Activated T-helper 1 cell treated with Interleukin-2 at 50 U/mL for 16 hours (primary cell): Measurements from ENCODE around the gene FGD2.
A peak's percentile ranks its signal among the peaks of the same experiment; 100 is the strongest.
"Not testable (repeated sequence)": the region's sequence is repeated elsewhere in the genome, so short reads cannot be mapped to it uniquely, and the experiment has no call there.

ENCODE experiments used
- DNase-seq: peaks from one replicate; pipeline ENCODE4 v3.0.0-alpha.2; 2020; ENCODE audit warnings: low read depth

Gene FGD2

GRCh38 chr6:37039958-37040357 lies 34.5 kb downstream of the FGD2 start:
- DNase-seq, result no peak

- DNase-seq, result no peak
These were observed 36.1 kb downstream of the FGD2 start for GRCh38 chr6:37041521-37041920.

- no peak for DNase-seq
These were observed 36.7 kb downstream of the FGD2 start for GRCh38 chr6:37042150-37042549.

DNA sequence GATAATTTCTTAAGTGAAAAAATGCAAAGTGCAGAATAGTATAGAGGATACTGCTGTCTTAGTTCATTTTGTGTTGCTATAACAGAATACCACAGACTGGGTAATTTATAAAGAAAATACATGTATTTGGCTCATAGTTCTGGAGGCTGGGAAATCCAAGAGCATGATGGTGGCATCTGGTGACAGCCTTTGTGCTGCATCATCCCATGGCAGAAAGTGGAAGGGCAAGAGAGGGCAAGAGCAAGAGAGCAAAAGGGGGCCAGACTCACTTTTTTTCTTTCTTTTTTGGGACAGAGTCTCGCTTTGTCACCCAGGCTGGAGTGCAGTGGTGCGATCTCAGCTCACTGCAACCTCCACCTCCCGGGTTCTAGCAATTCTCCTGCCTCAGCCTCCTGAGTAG lies 37.6 kb downstream of the FGD2 start:
- DNase-seq, result not testable (repeated sequence)

DNA sequence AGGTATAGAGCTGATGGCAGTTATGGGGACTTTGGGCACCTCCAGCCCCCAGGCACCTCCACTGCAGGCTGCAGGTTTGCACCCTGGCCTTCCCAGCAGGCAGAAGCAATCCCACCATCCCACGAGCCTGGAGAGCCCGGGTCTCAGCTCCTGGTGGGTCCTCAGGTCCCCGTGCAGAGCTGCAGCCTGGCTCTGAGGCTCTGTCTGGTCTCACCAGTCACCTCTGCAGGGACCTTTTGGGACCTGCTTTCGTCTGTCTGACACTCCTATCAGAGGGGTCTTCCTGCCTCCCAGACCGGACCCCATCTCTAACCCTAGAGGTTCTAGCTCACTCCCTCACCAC lies 41.9 kb downstream of the FGD2 start:
- DNase-seq, result no peak

DNA sequence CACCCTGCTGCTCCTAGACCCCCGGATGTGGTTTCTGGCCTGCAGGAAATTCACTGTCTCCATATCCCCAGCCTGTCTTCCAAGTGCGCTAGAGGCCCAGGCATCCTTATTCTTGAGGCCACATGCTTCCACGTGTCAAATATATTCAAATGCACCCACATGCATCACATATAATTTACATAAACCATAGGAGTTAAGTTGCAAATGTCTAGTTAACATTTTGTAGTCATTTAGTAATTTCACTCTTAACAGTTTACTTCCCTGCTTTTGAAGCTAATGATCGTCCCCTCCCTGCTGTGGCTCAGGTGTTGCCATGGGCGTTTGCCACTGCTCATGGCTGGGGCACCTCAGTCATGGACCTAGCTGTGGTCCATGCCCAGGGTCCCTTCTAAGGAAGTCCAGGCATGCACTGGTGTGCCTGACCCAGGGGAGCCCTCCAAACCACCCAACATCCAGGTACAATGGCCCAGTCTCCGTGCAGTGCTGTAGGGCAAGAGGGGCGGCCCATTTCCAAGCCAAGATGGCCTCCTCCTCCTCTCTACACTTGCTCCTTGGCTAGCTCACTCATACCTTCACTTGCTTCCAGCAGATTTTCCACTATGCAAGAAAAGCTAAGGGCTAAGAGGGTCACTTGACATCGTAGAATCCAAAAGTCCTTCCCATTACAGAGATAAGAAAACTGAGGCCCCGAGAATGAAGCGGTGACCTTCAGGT lies 42.4 kb downstream of the FGD2 start:
- no peak for DNase-seq

DNA sequence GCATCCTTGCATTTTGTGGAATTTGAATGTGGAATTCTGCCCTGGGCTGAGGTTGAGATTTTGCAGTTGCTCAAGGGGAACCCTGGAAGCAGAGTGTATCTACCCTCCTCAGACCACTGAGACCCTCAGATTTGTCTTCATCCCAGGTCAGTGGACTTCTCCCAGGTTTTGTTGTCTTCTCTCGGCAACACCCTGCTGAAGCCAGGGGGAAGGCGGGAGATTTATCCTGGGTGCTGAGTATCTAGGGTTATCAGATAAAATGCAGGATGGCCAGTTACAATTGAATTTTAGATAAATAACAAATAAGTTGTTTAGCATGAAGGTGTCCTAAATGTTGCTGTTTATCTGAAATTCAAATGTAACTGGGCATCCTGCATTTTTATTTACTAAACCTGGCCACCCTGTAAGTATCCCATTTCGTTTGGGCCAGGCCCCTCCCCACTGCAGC lies 43.0 kb downstream of the FGD2 start:
- no peak for DNase-seq

GRCh38 chr6:37048851-37049757 lies 43.6 kb downstream of the FGD2 start:
- DNase-seq, result peak; percentile 65

DNA sequence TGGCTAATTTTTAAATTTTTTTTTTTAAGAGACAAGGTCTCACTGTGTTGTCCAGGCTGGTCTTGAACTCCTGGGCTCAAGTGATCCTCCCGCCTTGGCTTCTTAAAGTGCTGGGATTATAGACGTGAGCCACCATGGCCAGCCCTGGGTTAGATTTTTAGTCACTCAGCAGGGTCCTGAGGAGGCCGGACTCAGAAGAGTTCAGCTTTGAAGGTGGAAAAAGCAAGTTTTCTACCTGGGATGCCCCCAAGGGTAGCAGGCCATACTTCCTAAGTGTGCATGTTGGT lies 44.2 kb downstream of the FGD2 start:
- no peak for DNase-seq

DNA sequence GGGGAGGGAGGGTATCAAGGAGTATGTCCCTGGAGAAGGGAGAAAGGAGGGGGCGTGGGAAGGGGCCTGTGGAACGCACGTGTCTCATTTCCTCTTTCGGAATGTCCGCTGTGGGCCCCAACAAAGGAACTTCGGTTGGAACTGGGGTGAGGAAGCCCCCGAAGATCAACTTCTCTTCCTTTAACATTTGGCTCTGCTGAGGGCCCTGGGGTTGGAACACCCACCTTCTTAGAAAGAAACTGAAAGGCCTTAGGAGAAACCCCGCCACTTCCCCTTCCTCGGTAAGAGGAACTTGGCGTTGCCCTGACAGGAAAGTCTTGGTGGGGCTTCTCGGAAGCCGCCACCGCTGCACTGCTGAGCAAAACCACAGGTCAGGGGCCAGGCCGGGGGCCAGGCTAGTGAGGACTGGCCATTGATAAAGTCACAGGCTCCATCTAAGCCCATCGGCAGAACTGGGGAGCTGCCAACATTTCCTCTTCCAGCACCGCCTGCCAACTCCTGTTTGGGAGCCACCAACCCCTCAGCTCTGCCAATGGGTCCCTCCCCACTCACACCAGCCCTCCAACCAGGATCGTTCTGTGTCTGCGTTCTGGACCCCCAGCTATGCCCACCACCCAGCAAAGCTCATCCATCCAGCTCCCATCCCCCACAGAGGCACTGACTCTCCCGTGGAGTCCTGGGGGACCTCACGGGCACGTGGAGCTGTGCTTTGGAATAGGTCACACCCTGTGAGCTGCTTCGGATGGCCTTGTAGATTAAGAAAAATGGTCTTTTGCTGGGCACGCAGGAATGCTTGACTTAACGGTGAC lies 44.8 kb downstream of the FGD2 start:
- peak; percentile 48 for DNase-seq

- DNase-seq, result no peak
These were observed 45.3 kb downstream of the FGD2 start for GRCh38 chr6:37050854-37051137.

DNA sequence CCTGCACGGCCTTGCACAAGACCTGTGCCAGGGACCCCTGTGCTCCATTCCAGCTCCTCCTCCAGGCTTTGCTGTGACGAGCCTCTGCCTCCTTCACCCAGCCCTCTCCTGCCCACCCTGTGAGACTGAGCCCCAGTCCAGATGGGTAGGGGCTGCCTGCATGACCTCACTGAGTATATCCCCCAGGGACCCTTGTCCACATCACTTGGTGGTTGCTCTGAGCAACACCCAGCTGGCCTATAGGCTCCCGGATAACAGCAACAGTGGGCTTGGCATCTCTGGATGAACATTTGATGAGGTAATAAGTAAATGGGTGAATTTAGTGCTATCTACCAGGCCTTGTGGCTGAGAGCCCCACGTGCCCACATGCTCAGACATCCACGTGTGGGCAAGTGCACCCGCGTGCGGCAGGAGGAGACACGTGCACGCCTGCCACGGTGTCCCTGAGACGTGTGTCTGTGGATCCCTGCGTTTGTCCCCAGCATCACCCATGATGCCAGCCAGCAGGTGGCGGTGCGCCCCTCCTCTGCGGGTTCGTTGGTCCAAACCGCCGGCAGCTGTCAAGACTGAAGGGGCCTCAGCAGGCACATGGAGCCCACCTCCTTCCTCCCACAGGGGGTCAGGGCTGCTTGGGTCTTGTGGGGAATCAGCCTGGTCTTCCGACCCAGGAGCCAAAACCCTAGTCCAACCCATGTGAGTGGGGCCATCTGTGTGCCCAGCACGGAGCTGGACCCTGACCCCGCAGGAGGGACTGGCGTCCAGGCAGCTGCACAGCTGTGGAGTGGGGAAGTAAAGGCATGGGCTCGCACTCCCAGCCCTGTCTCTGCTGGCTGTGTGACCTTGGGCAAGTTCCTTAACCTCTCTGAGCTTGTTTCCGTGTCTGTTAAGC lies 45.9 kb downstream of the FGD2 start:
- peak; percentile 79 for DNase-seq

- no peak for DNase-seq
These were observed 46.7 kb downstream of the FGD2 start for GRCh38 chr6:37052027-37052628.

DNA sequence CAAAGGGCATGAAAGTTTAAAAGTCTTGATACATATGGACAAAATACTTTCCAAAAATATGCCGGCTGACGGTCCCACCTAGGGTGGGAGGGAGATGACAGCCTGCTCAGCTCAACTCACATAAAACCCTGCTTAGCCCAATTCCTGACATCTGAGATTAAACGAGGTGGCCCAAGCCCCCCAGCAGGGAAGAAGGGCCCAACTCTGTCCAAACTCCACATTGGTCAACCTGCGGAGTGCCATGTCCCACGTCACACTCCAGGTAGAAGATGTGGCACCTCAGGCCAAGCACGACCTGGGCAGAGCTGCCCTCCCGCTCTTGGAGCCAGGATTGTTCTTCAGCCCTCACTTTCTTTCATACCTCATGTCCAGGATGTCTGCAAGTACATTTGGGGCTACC lies 48.2 kb downstream of the FGD2 start:
- DNase-seq, result no peak

- no peak for DNase-seq
These were observed 48.7 kb downstream of the FGD2 start for GRCh38 chr6:37054171-37054570.

DNA sequence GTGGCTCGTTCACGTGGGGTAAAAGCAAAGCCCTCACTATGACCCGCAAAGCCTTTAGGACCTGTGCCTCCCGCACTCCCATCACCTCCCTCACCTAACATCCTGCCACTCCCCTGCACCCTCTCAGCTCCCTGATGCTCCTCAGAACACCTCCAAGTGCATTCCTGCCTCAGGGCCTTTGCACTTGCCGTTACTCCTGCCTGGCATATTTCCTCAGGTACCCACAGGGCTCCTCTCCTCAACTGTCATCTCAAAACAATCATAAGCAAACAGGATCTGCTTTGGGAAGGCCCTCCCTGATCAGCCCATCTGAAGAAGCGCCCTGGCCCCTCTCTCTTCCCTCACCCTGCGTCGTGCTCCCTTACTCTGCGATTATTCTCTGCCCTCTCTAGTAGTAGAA lies 49.1 kb downstream of the FGD2 start:
- no peak for DNase-seq

- no peak for DNase-seq
These were observed 50.6 kb downstream of the FGD2 start for GRCh38 chr6:37056112-37056403.

DNA sequence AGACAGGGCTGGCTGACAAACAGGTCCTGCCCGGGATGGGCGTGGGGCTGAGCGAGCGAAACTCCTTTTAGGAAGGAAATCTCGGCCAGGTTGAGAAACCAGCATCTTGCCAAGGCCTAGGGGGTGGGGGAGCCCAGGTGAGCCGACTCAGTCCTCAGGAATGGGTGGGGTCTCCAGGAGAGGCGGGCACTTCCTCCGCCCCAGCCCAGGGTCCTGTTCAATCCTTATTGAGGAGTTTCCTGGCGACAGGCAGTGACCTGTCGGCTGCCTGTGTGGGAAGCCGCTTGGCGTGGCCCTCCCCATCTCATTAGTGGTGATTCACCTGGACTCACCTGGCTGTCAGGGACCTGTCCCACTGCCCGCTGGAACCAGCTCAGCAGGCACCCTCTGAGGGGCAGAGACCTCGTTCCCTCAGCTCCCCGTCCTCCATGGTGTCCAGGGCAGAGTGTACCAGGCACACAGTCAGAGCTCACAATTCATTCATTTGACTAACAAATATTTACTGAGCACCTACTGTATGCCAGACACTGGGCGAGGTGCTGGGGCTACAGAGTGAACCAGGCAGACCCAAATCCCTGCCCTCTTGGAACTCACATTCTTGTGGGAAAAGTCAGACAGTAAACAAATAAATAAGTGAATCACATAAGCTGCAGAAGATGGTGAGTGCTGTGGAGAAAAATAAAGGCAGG lies 51.1 kb downstream of the FGD2 start:
- no peak for DNase-seq

DNA sequence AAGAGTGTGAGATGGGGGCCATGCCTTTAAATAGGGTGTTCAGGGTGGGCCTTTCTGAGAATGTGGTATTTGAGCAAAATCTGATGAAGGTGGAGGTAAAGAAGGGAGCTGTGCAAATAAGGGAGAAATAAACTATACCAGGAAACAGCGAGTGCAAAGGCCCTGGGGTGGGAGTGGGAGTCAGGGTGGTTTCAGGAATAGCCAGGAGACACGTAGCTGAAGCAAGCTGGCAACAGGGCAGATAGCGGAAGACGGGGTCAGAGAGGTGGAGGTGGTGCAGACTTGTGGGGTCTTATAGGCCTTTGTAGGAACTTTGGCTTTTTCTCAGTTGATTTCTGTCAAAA lies 51.6 kb downstream of the FGD2 start:
- no peak for DNase-seq

DNA sequence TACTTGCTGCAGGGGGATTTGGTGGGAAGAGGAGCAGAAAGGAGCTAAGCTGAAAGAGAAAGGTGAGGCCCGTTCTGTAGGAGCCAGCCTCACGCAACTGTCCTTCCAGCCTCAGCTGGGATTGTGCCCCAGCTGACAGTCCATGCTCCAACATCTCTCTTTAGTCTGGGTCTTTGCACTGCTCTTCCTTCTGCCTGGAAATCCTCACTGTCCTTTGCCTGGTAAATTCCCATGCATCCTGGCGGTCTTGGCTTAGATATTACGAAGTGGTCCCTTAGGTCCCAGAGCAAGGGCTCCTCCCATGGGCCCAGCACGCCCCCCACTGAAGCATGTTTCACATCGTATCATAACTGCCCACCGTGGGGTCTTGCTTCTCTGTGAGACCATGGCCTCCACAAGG lies 52.2 kb downstream of the FGD2 start:
- DNase-seq, result no peak

GRCh38 chr6:37058084-37058586 lies 52.7 kb downstream of the FGD2 start:
- no peak for DNase-seq
